Measurements from ENCODE around the gene PDIA2. TPM values are rescaled to one million over a fixed set of nuclear protein-coding genes. Genes with fewer than 3 reads are reported as not detected.

Gene PDIA2
- total RNA-seq, 1 donor from 2014 or later = not detected

DNA sequence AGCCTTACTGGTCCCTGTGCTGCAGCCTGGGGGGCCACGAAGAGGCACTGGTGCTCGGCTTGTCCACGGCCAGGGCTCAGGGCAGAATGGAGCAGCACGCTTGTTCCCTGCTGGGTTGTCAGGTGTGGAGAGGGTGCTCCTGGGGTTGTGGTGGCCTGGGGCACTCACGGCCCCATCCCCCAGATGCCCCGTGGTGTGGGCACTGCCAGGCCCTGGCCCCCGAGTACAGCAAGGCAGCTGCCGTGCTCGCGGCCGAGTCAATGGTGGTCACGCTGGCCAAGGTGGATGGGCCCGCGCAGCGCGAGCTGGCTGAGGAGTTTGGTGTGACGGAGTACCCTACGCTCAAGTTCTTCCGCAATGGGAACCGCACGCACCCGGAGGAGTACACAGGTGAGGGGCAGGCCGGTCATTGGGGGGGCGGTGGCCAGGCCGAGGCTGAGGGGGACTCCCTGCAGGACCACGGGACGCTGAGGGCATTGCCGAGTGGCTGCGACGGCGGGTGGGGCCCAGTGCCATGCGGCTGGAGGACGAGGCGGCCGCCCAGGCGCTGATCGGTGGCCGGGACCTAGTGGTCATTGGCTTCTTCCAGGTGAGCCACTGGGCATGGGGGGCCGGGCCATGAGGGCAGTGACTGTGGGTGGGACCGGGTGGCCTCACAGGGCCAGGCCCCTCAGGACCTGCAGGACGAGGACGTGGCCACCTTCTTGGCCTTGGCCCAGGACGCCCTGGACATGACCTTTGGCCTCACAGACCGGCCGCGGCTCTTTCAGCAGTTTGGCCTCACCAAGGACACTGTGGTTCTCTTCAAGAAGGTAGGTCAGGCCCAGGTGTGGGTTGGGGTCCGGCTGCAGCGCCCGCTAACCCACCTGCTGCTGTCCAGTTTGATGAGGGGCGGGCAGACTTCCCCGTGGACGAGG, 1.5 kb downstream of the PDIA2 start:
- Histone ChIP-seq H3K4me3 (no peak overlapping the region), H3K27ac (no peak overlapping the region), H3K9me3 (no peaks in the 10 kb centered on the region), H3K27me3 (no peaks in the 10 kb centered on the region), H3K36me3 (peaks cover 0 to 18% of the 10 kb centered on the region in 2 donors), H3K4me1 (peaks cover 18% of the 10 kb centered on the region)
- DNase-seq (ENCODE audit: extremely low spot score in 2 of 2) = no peak
- TF ChIP-seq, protein P1, sequence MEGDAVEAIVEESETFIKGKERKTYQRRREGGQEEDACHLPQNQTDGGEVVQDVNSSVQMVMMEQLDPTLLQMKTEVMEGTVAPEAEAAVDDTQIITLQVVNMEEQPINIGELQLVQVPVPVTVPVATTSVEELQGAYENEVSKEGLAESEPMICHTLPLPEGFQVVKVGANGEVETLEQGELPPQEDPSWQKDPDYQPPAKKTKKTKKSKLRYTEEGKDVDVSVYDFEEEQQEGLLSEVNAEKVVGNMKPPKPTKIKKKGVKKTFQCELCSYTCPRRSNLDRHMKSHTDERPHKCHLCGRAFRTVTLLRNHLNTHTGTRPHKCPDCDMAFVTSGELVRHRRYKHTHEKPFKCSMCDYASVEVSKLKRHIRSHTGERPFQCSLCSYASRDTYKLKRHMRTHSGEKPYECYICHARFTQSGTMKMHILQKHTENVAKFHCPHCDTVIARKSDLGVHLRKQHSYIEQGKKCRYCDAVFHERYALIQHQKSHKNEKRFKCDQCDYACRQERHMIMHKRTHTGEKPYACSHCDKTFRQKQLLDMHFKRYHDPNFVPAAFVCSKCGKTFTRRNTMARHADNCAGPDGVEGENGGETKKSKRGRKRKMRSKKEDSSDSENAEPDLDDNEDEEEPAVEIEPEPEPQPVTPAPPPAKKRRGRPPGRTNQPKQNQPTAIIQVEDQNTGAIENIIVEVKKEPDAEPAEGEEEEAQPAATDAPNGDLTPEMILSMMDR (IDR thresholded peaks at IDR 0.05) = no peak
- TF ChIP-seq POLR2AphosphoS5 (IDR thresholded peaks at IDR 0.05; ENCODE audit: insufficient read depth in 1 of 2, low read depth in 1 of 2) = no peak
- TF ChIP-seq POLR2A (IDR thresholded peaks at IDR 0.05) = no peak
- intact Hi-C loops (cut with DNase I) = no loop called here

DNA sequence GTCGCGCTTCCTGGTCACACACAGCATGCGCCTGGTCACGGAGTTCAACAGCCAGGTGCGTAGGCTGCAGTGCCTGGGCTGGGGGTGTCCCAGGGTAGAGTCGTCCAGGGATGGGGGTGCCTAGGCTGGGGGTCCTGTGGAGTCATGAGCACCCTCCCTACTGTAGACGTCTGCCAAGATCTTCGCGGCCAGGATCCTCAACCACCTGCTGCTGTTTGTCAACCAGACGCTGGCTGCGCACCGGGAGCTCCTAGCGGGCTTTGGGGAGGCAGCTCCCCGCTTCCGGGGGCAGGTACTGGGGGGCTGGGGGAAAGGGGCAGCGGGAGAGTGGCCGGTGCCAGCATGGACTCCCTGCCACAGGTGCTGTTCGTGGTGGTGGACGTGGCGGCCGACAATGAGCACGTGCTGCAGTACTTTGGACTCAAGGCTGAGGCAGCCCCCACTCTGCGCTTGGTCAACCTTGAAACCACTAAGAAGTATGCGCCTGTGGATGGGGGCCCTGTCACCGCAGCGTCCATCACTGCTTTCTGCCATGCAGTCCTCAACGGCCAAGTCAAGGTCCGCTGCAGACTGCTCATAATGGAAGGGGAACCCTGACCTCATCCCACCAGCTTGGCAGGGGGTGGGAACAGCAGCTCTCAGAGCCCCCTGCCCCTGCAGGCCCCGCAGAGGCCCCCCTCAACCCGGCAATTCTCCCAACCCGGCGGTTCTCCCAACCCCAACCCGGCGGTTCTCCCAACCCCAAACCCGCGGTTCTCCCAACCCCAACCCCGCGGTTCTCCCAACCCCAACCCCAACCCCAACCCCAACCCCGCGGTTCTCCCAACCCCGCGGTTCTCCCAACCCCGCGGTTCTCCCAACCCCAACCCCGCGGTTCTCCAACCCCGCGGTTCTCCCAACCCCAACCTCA, 2.4 kb downstream of the PDIA2 start:
- H3K4me1 ChIP-seq = peaks cover 11% of the 10 kb centered on the region
- TF ChIP-seq POLR2AphosphoS5 (IDR thresholded peaks at IDR 0.05; ENCODE audit: insufficient read depth in 1 of 2, low read depth in 1 of 2) (no peak), POLR2A (IDR thresholded peaks at IDR 0.05) (no peak)
- TF ChIP-seq, protein P1 (IDR thresholded peaks at IDR 0.05) = no peak
- no peak overlapping the region for H3K4me3 ChIP-seq
- H3K9me3 ChIP-seq = no peaks in the 10 kb centered on the region
- H3K36me3 ChIP-seq = peaks cover 0 to 28% of the 10 kb centered on the region in 2 donors
- H3K27ac ChIP-seq = no peak overlapping the region
- no peak for DNase-seq (ENCODE audit: extremely low spot score in 2 of 2)
- H3K27me3 ChIP-seq = no peaks in the 10 kb centered on the region
- intact Hi-C loops (cut with DNase I) = no loop called here

DNA sequence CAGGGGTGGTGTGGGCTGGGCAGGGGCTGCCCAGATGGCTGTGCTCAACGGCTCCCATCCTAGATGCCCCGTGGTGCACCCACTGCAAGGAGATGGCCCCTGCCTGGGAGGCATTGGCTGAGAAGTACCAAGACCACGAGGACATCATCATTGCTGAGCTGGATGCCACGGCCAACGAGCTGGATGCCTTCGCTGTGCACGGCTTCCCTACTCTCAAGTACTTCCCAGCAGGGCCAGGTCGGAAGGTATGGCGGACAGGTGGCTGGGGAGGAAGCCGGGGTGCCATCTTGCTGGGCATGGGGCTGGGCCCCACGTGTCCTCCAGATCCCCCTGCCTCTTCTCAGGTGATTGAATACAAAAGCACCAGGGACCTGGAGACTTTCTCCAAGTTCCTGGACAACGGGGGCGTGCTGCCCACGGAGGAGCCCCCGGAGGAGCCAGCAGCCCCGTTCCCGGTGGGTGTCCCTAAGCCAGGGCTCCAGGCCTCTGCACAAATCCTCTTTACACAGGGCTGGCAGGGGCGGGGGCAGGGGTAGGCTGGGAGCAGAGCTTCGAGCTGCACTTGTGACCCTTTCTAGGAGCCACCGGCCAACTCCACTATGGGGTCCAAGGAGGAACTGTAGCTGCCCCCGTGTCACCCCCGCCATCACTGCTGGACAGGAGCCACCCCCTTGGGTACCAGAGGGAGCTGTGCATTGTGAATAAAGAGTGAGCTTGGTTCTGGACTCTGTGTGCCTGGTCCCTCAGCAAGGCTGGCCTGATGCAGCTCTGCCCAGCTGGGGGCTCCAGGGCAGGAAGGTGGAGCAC, 3.7 kb downstream of the PDIA2 start:
- Histone ChIP-seq H3K4me1 (no peaks in the 10 kb centered on the region), H3K4me3 (no peak overlapping the region), H3K27me3 (no peaks in the 10 kb centered on the region), H3K9me3 (no peaks in the 10 kb centered on the region), H3K27ac (no peak overlapping the region), H3K36me3 (peaks cover 0 to 41% of the 10 kb centered on the region in 2 donors)
- DNase-seq (ENCODE audit: extremely low spot score in 2 of 2) = no peak
- intact Hi-C loops (cut with DNase I) = no loop called here
- TF ChIP-seq POLR2AphosphoS5 (IDR thresholded peaks at IDR 0.05; ENCODE audit: insufficient read depth in 1 of 2, low read depth in 1 of 2) (no peak), POLR2A (IDR thresholded peaks at IDR 0.05) (no peak)
- TF ChIP-seq, protein P1 (IDR thresholded peaks at IDR 0.05) = no peak

DNA sequence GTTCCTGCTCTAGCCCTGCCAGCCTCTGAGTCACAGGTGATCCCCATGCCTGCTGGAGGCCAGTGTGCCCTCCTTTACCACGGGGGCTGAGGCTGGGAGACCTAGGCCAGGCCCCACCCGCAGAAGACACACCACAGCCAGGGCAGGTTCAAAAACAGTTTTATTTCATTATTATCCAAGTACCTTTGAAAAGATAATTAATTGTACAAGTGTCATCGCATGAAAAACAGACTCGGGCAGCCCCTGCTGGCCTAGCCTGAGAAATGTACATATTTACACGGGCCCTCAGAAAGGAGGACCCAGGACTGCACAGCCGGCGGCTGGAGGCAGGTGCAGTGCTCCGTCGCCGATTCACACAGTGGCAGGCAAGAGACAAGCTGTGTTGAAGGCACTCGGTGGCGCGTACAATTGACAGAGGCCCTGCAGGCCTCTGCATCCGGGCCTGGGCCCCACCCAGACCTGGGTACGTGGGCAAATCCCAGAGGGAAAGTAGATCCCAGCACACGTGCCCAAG, 4.4 kb downstream of the PDIA2 start:
- no peaks in the 10 kb centered on the region for H3K4me1 ChIP-seq
- H3K36me3 ChIP-seq = peaks cover 0 to 46% of the 10 kb centered on the region in 2 donors

More for the DNA sequence above, 4.4 kb downstream of the PDIA2 start:
- no peak overlapping the region for H3K4me3 ChIP-seq
- intact Hi-C loops (cut with DNase I) = no loop called here
- H3K9me3 ChIP-seq = no peaks in the 10 kb centered on the region
- TF ChIP-seq POLR2AphosphoS5 (IDR thresholded peaks at IDR 0.05; ENCODE audit: insufficient read depth in 1 of 2, low read depth in 1 of 2) (no peak), POLR2A (IDR thresholded peaks at IDR 0.05) (no peak)
- TF ChIP-seq, protein P1 (IDR thresholded peaks at IDR 0.05) = no peak
- DNase-seq (ENCODE audit: extremely low spot score in 2 of 2) = no peak
- no peaks in the 10 kb centered on the region for H3K27me3 ChIP-seq
- no peak overlapping the region for H3K27ac ChIP-seq

All from vagina (tissue), 2 donors.